ENCODE measurements around the gene DNLZ. TPM values are rescaled to one million over a fixed set of nuclear protein-coding genes. Genes with fewer than 3 reads are reported as not detected.

The DNLZ gene
- total RNA-seq, 4 donors from 2014 or later: 16.5 to 36.7 (median 19.8) TPM

DNA sequence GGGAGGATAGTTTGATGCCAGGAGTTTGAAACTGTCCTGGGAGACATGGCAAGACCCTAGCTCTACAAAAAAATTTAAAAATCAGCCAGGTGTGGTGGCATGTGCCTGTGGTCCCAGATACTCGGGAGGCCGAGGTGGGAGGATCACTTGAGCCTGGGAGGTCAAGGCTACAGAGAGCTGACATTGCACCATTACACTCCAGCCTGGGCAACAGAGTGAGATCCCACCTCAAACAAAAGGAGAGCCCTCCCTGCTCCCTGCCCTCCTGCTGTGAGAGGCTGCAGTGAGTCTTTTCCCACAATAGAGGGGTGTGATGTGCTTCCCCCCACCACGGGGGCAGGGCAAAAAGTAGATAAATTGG, 49.5 kb downstream of the DNLZ start:
- no peak for ATAC-seq (ENCODE audit: low FRiP score)
- TF ChIP-seq, protein P1, sequence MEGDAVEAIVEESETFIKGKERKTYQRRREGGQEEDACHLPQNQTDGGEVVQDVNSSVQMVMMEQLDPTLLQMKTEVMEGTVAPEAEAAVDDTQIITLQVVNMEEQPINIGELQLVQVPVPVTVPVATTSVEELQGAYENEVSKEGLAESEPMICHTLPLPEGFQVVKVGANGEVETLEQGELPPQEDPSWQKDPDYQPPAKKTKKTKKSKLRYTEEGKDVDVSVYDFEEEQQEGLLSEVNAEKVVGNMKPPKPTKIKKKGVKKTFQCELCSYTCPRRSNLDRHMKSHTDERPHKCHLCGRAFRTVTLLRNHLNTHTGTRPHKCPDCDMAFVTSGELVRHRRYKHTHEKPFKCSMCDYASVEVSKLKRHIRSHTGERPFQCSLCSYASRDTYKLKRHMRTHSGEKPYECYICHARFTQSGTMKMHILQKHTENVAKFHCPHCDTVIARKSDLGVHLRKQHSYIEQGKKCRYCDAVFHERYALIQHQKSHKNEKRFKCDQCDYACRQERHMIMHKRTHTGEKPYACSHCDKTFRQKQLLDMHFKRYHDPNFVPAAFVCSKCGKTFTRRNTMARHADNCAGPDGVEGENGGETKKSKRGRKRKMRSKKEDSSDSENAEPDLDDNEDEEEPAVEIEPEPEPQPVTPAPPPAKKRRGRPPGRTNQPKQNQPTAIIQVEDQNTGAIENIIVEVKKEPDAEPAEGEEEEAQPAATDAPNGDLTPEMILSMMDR (IDR thresholded peaks at IDR 0.05): no peak
- no peak for DNase-seq (ENCODE audit: low spot score)

DNA sequence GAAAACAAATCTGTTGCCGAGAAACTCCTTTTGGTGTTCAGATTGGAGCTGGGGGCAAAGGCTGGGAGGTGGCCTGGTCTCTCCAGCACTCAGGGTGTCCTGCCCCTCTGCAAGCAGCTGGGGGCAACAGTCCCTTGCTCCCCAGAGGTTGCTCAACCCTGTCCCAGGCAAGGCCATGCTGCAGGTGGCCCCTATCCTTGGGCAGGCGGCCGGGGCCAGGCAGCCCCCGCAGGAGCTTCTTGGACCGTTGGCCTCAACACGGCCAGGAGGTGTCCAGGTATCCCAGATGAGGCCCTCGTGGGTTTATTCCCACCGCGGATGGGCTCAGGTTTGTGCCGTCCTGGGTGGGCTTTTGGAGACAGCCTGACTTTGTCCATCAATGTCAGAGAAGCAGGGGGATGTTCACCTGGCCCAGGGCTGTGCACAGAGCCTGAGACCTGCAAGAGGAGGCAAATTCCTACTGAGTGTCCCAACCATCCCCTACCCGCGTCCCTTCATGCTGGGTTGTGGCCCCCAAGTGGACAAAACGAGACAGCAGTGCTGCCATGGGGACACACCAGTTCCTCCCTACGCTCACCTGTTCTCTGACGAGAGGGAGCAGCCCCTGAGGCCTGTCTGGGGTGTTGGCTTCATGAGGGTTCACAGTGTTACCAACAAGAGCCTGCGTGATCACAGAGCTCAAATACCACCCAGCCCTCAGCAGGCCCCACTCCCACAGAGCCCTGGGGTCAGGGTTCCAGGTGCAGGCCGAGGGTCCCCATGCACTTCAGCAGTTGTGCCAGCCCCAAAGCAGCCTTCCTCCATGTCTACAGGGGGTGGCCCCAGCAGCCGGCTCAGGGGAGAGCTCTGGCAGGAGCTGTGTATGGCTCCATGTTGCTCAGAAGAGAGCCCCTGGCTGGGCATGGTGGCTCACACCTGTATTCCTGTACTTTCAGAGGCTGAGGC, 50.2 kb downstream of the DNLZ start:
- no peak for DNase-seq (ENCODE audit: low spot score)
- TF ChIP-seq, protein P1 (IDR thresholded peaks at IDR 0.05): no peak
- no peak for ATAC-seq (ENCODE audit: low FRiP score)

DNA sequence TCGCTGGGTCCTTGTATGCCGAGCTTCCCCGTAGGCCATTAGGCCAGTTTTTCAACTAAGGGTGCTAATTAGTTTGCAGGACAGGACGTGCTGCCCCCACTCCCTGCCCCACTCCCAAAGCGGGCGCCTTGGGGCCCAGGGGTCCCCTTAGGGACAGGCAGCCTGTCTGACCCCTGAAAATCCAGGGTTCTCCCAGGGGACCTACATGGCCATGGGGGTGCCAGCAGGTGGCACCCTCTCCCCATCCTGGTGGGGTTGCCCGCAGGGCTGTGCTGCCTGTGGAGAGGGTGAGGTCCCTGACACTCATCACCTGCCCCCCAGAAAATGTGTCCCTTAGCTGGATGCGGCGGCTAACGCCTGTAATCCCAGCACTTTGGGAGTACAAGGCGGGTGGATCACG, 51.1 kb downstream of the DNLZ start:
- TF ChIP-seq, protein P1 (IDR thresholded peaks at IDR 0.05): no peak
- no peak for ATAC-seq (ENCODE audit: low FRiP score)
- DNase-seq (ENCODE audit: low spot score): no peak

DNA sequence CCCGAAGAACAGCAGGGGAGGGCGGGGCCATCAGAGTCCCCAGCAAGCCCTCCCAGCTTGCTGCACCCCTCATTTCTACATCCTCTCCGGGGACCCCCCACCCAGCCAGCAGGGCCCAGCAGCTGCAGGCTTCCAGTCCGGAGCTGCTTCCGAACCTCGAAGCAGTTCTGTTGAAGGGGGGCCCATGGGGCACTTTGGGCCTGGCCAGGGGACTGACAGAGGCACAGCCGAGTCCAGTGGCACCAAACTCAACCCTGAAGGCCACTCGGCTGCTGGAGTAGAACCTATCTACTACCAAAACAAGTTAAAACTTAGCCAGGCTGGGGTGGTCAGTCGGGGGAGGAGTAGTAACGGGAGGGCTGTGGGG, 51.6 kb downstream of the DNLZ start:
- DNase-seq (ENCODE audit: low spot score) (no peak), ATAC-seq (ENCODE audit: low FRiP score) (no peak)
- TF ChIP-seq, protein P1 (IDR thresholded peaks at IDR 0.05): no peak

DNA sequence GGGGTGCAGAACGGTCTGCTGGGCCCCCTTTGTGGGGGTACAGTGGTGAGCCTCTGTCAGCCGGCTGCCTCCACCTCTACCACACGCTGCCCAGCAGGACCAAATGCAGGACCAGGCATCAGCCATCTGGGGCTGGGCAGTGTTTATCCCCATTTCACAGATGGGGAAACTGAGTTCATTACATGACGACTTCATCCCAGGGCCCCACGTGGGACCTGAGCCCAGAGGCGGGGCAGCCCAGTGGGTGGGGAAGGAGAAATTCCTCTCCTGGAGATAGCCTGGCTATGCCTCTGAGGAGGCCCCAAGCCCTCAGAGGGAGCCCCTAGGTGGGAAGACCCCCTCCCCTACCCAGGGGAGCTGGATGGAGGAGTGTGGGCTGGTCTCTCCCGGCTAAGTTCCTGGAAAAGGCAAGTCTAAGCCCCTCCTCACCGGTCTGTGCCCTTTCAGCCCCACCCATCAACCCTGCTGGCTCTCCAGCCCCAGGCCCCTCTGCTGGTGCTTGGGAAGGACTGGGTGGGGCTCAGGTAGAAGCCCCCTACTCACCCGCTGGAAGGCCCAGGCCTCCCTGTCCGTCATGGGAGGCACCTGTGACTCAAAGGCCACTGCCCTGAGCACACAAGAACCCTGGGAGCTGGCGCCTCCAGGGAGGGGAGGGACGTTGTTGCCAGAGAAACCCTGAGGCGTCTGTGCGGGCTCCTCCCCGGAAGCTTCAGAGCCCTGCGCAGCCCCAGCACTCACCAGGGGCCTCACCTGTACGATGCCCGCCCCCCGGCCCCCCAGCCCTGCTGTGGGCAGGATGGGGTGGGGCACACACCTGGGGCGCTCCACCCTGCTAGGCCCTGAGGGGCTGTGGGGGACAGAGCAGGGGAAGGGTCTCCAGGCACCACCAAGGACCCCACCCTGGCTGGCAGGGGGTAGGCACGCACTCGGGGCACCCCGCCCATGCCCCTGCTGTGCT, 52.2 kb downstream of the DNLZ start:
- ATAC-seq (ENCODE audit: low FRiP score): no peak
- no peak for DNase-seq (ENCODE audit: low spot score)
- TF ChIP-seq, protein P1 (IDR thresholded peaks at IDR 0.05): no peak

DNA sequence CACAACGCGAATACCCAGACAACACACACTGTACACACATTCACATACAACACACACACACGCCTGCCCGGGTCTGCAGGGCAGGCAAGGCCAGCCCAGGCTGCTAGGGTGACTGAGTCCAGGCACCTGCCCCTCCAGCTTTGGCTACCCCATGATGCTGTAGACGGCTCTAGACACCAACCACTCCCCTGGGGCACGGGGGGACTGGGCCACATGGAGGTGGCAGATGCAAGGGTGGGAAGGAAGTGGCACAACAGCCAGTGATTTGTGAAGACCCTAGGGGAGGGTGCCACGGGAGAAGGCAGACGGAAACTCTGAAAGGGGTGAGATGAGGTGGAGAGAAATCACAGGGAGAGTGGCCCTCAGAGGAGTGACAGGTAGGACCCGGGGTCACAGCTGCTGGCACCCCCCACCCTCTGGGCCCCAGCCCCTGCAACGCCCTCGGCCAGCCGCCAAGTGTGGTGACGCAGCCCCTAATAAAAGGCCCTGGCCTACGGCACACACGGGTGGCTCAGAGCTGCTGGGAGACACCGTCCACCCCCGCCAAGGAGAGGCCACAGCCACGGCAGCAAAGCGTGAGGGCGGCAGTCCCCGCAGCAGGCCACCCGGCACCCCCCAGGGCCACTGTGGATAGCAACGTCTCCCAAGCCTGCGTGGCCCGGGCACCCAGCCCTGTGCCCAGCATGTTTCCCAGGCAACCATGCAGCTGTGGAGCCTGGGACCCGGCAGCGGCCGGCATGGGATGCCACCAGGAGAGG, 53.1 kb downstream of the DNLZ start:
- TF ChIP-seq, protein P1 (IDR thresholded peaks at IDR 0.05): no peak
- ATAC-seq (ENCODE audit: low FRiP score) (no peak), DNase-seq (ENCODE audit: low spot score) (no peak)

Data from omental fat pad (tissue), 4 donors.